HepG2 (cell line): ENCODE results near the gene POLA2. TPM values are rescaled to one million over a fixed set of nuclear protein-coding genes. Genes with fewer than 3 reads are reported as not detected.

Source experiments
- ATAC-seq: fragments of 200-7000 bp; cut with Tn5 transposase; 3 replicates; pipeline ENCODE4 v1.9.1; 2020; ENCODE audit warnings: mild to moderate bottlenecking, moderate library complexity
- BruUV-seq: library from RNA; stranded (reverse); fragments of 400-500 nt; replicated peaks from 2 replicates; lab custom pipeline; 2021; lab: Mats Ljungman, UMichigan
- CTCF ChIA-PET: fragments of 300-600 bp; formaldehyde crosslinking; extraction: SDS; loops from one replicate; lab custom pipeline; 2021; ENCODE audit warnings: low total read pairs, inconsistent platforms, low intra/inter-chr PET ratio; lab: Yijun Ruan, JAX
- POLR2A ChIA-PET: fragments of 350-600 bp; sonication (Branson Sonifier 250); formaldehyde crosslinking; loops from one replicate; lab custom pipeline; 2020; ENCODE audit warnings: antibody characterized with exemption, inconsistent platforms; lab: Yijun Ruan, JAX
- DNase-seq: peaks from one replicate; pipeline ENCODE4 v3.0.0-alpha.2; 2015; ENCODE audit warnings: low spot score
- FAIRE-seq: peaks from 3 replicates; lab custom pipeline; 2011; peaks lifted over from hg19 to GRCh38; lab: Jason Lieb, UNC
- H2AFZ ChIP-seq: one replicate; pipeline ENCODE4 v1.6.1; 2011; ENCODE audit warnings: low read length, inconsistent platforms
- H3K27ac ChIP-seq: fragments of 300-600 bp; 3 replicates; pipeline ENCODE4 v1.8.0; 2011; ENCODE audit warnings: mixed run types, mild to moderate bottlenecking, mixed read lengths, low read length, inconsistent platforms; ENCODE audit not compliant: insufficient read depth; ENCODE audit errors: extremely low read length
- H3K27me3 ChIP-seq, 2 experiments: fragments of 200-600 bp in 1 of 2; 2 replicates in 1 of 2; 3 replicates in 1 of 2; pipeline versions ENCODE4 v1.6.0 to v1.8.0; 2011; ENCODE audit warnings: low read length in 2 of 2, mild to moderate bottlenecking in 2 of 2, moderate library complexity in 2 of 2, inconsistent platforms in 1 of 2; ENCODE audit not compliant: insufficient read depth in 2 of 2, control insufficient read depth in 1 of 2
- H3K36me3 ChIP-seq, 2 experiments: fragments of 200-600 bp in 1 of 2; replicated peaks in 1 of 2; 2 replicates in 1 of 2; 3 replicates in 1 of 2; pipeline versions ENCODE4 v1.5.1 to v1.8.0; 2011; ENCODE audit warnings: low read length in 2 of 2, inconsistent platforms in 1 of 2; ENCODE audit not compliant: insufficient read depth in 2 of 2, control insufficient read depth in 1 of 2
- H3K4me1 ChIP-seq: 2 replicates; pipeline ENCODE4 v1.5.1; 2012; ENCODE audit warnings: low read length, inconsistent platforms; ENCODE audit not compliant: insufficient read depth
- H3K4me2 ChIP-seq: 2 replicates; pipeline ENCODE4 v1.6.0; 2011; ENCODE audit warnings: low read depth, low read length, inconsistent platforms
- H3K4me3 ChIP-seq, 3 experiments: fragments of 200-600 bp in 1 of 3; sonication (generic), shearing (Covaris generic) in 1 of 3; replicated peaks in 1 of 3; 2 replicates each; pipeline ENCODE4 v1.5.1; 2011 to 2016; ENCODE audit warnings: low read length in 3 of 3, inconsistent platforms in 2 of 3, low read depth in 2 of 3, mild to moderate bottlenecking in 2 of 3, control low read depth in 1 of 3, mixed read lengths in 1 of 3; ENCODE audit not compliant: insufficient read depth in 1 of 3
- H3K79me2 ChIP-seq: one replicate; pipeline ENCODE4 v1.6.1; 2011; ENCODE audit warnings: low read length, inconsistent platforms; ENCODE audit not compliant: insufficient read depth
- H3K9ac ChIP-seq: 2 replicates; pipeline ENCODE4 v1.6.0; 2011; ENCODE audit warnings: mild to moderate bottlenecking, low read depth, low read length, inconsistent platforms; ENCODE audit not compliant: insufficient read depth
- H3K9me3 ChIP-seq: 2 replicates; pipeline ENCODE4 v1.5.1; 2012; ENCODE audit warnings: mild to moderate bottlenecking, low read length
- H4K20me1 ChIP-seq: 2 replicates; pipeline ENCODE4 v1.6.0; 2011; ENCODE audit warnings: inconsistent platforms, mild to moderate bottlenecking, low read length, moderate library complexity; ENCODE audit not compliant: insufficient read depth
- ZFP90 ChIP-seq: sonication (generic); formaldehyde crosslinking; IDR thresholded peaks from 2 replicates; pipeline ENCODE4 v1.8.0; 2022; ENCODE audit warnings: missing genetic modification reagents, mild to moderate bottlenecking, inconsistent platforms, borderline replicate concordance
- ZNF543 ChIP-seq: sonication (generic); formaldehyde crosslinking; IDR thresholded peaks from 2 replicates; pipeline ENCODE4 v1.4.0; 2020; ENCODE audit warnings: mild to moderate bottlenecking, missing genetic modification reagents
- ZNF660 ChIP-seq: sonication (generic); formaldehyde crosslinking; IDR thresholded peaks from 2 replicates; pipeline ENCODE4 v1.5.1; 2020; ENCODE audit warnings: mild to moderate bottlenecking, low read depth, missing genetic modification reagents, borderline replicate concordance
- ZNF678 ChIP-seq: sonication (generic); formaldehyde crosslinking; IDR thresholded peaks from 2 replicates; pipeline ENCODE4 v1.4.0; 2020; ENCODE audit warnings: mild to moderate bottlenecking, missing genetic modification reagents
- WGBS: methylation state at CpG from one replicate; pipeline ENCODE4 v1.1.6; 2017; ENCODE audit warnings: low lambda C conversion rate; 5-methylcytosine and 5-hydroxymethylcytosine counted together
- in situ Hi-C: cut with HindIII; loops from 2 replicates; pipeline ENCODE4 v1.10.0; 2017; ENCODE audit warnings: low pct_unique_long_range_greater_than_20kb; ENCODE audit not compliant: extremely low pct_ligation_motif_present
- intact Hi-C: fragments of 100-400 bp; cut with micrococcal nuclease; formaldehyde crosslinking; loops from one replicate; pipeline ENCODE4 v1.10.0; 2022; ENCODE audit not compliant: unreplicated experiment
- polyA plus RNA-seq, 8 experiments: library from polyadenylated mRNA; depleted of rRNA in 3 of 8; stranded (reverse) in 7 of 8; unstranded in 1 of 8; fragments of >200 nt; fragmentation: Illumina TruSeq in 4 of 8; extraction: Trizol in 4 of 8; gene quantifications; 2 replicates each; pipeline versions ENCODE4 v1.2.1 to v1.2.3, GENCODE V29; 2011 to 2016; ENCODE audit warnings: low read depth in 4 of 8, missing spikeins in 1 of 8, mixed read lengths in 1 of 8; ENCODE audit not compliant: insufficient read depth in 1 of 8
- total RNA-seq, 5 experiments: library from RNA; depleted of rRNA; stranded (reverse); fragments of >200 nt; fragmentation: Illumina TruSeq; extraction: Trizol; gene quantifications; 2 replicates each; pipeline ENCODE4 v1.2.3, GENCODE V29; 2016; ENCODE audit warnings: low read depth in 1 of 5
- TF ChIP-seq, protein P1 (sequence below): sonication (generic); formaldehyde crosslinking; IDR thresholded peaks from 2 replicates; pipeline ENCODE4 v1.5.0; 2020; ENCODE audit warnings: mild to moderate bottlenecking, missing genetic modification reagents
- TF ChIP-seq, protein P2 (sequence below): sonication (generic); formaldehyde crosslinking; IDR thresholded peaks from 2 replicates; pipeline ENCODE4 v1.5.1; 2020; ENCODE audit warnings: missing genetic modification reagents, mild to moderate bottlenecking, borderline replicate concordance

POLA2 gene
- total and polyA plus RNA-seq, 2 of the 13 experiments (the other 11 are each of a cell fraction or from before 2014, with no cell fraction given) = 9.7 to 15.6 TPM

DNA sequence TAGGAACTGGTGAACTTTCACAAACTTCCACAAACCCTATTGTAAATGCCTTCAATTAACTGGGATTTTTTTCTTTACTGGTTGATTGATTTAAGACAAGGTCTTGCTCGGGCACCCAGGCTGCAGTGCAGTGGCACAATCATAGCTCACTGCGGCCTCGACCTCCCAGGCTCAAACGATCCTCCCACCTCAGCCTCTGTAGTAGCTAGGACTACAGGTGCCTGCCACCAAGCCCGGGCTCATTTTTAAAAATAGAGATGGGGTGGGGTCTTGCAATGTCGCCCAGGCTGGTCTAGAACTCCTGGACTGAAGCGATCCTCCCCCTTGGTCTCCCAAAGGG is 35.7 kb upstream of the POLA2 start (continued):
- TF ChIP-seq, protein P1, sequence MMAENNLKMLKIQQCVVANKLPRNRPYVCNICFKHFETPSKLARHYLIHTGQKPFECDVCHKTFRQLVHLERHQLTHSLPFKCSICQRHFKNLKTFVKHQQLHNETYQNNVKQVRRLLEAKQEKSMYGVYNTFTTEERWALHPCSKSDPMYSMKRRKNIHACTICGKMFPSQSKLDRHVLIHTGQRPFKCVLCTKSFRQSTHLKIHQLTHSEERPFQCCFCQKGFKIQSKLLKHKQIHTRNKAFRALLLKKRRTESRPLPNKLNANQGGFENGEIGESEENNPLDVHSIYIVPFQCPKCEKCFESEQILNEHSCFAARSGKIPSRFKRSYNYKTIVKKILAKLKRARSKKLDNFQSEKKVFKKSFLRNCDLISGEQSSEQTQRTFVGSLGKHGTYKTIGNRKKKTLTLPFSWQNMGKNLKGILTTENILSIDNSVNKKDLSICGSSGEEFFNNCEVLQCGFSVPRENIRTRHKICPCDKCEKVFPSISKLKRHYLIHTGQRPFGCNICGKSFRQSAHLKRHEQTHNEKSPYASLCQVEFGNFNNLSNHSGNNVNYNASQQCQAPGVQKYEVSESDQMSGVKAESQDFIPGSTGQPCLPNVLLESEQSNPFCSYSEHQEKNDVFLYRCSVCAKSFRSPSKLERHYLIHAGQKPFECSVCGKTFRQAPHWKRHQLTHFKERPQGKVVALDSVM = peak; percentile 71; the same call in 1 of the 2 replicates
- TF ChIP-seq, protein P2, sequence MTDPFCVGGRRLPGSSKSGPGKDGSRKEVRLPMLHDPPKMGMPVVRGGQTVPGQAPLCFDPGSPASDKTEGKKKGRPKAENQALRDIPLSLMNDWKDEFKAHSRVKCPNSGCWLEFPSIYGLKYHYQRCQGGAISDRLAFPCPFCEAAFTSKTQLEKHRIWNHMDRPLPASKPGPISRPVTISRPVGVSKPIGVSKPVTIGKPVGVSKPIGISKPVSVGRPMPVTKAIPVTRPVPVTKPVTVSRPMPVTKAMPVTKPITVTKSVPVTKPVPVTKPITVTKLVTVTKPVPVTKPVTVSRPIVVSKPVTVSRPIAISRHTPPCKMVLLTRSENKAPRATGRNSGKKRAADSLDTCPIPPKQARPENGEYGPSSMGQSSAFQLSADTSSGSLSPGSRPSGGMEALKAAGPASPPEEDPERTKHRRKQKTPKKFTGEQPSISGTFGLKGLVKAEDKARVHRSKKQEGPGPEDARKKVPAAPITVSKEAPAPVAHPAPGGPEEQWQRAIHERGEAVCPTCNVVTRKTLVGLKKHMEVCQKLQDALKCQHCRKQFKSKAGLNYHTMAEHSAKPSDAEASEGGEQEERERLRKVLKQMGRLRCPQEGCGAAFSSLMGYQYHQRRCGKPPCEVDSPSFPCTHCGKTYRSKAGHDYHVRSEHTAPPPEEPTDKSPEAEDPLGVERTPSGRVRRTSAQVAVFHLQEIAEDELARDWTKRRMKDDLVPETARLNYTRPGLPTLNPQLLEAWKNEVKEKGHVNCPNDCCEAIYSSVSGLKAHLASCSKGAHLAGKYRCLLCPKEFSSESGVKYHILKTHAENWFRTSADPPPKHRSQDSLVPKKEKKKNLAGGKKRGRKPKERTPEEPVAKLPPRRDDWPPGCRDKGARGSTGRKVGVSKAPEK (CRISPR knock-in tag) = no peak
- TF ChIP-seq ZFP90 (CRISPR knock-in tag) (peak; percentile 73; the same call in 1 of the 2 replicates), ZNF660 (CRISPR knock-in tag) (no peak)

DNA sequence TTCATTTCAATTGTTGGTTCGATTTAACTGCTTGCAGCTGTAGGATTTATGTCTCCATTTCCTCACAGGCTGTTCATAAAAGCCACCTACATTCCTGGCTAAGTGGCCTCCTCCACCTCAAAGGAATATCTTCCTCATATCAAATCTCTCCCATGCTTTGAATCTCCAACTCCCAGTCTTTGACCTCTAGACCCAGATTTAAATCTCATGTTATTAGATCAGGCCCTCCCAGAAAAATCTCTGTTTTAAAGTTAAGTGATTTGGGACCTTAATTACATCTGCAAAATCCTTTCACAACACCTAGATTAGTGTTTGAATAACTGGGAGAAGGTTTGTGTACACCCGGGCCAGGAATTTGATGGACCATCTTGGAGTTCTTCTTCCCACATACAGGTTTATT is 33.9 kb upstream of the POLA2 start:
- in situ Hi-C loops = no loop called here
- ATAC-seq = no peak
- no peak for FAIRE-seq
- TF ChIP-seq ZNF543 (CRISPR knock-in tag) (peak; percentile 59; the same call in 1 of the 2 replicates), ZNF678 (CRISPR knock-in tag) (no peak)
- WGBS = 3% methylated on average over 2 of the region's 2 CpGs
- CTCF ChIA-PET = no interaction called here
- H3K27ac ChIP-seq = no peak overlapping the region
- intact Hi-C loops = no loop called here
- H3K27me3 ChIP-seq = peaks cover 0 to 8% of the 10 kb centered on the region in 2 experiments; a peak in 1 of 5 replicates
- no peaks in the 10 kb centered on the region for H3K79me2 ChIP-seq
- H4K20me1 ChIP-seq = no peaks in the 10 kb centered on the region
- no peak overlapping the region for H3K4me2 ChIP-seq
- no peaks in the 10 kb centered on the region for H3K36me3 ChIP-seq
- POLR2A ChIA-PET = no interaction called here
- H3K9ac ChIP-seq = no peak overlapping the region
- no peaks in the 10 kb centered on the region for H3K9me3 ChIP-seq
- no TSS peak for BruUV-seq
- peaks cover 19% of the 10 kb centered on the region for H3K4me1 ChIP-seq
- no peak overlapping the region for H2AFZ ChIP-seq
- DNase-seq = no peak
- no peak overlapping the region for H3K4me3 ChIP-seq
